NCI-H2107 treated with DMSO at 0.1 percent for 48 hours (cell line): ENCODE data around the gene GSN.

ENCODE experiments used
- DNase-seq: peaks from one replicate; lab custom pipeline; 2025; ENCODE audit not compliant: unreplicated experiment; lab: John Stamatoyannopoulos, UW

GSN gene

GRCh38 chr9:121322737-121323448 lies 54.9 kb downstream of the GSN start:
- DNase-seq, result no peak

GRCh38 chr9:121323449-121324151 lies 55.6 kb downstream of the GSN start:
- no peak for DNase-seq

GRCh38 chr9:121324316-121324715 lies 56.4 kb downstream of the GSN start:
- DNase-seq, result no peak

- DNase-seq, result no peak
Measured at GRCh38 chr9:121324755-121325154, 56.8 kb downstream of the GSN start.

GRCh38 chr9:121325387-121325786 lies 57.4 kb downstream of the GSN start:
- no peak for DNase-seq

GRCh38 chr9:121326130-121326838 lies 58.3 kb downstream of the GSN start:
- peak; percentile 68 for DNase-seq

- DNase-seq, result no peak
Measured at GRCh38 chr9:121326901-121327613, 59.1 kb downstream of the GSN start.

- no peak for DNase-seq
Measured at GRCh38 chr9:121328476-121328875, 60.5 kb downstream of the GSN start.

- no peak for DNase-seq
Measured at GRCh38 chr9:121328876-121329681, 61.1 kb downstream of the GSN start.

GRCh38 chr9:121331549-121331948 lies 63.6 kb downstream of the GSN start:
- no peak for DNase-seq

GRCh38 chr9:121331992-121332685 lies 64.2 kb downstream of the GSN start:
- no peak for DNase-seq

GRCh38 chr9:121333950-121334773 lies 66.2 kb downstream of the GSN start:
- no peak for DNase-seq

GRCh38 chr9:121336665-121337064 lies 68.7 kb downstream of the GSN start:
- no peak for DNase-seq

- DNase-seq, result no peak
Measured at GRCh38 chr9:121339437-121339836, 71.5 kb downstream of the GSN start.

GRCh38 chr9:121340676-121341392 lies 72.9 kb downstream of the GSN start:
- DNase-seq, result no peak

- DNase-seq, result peak; percentile 95
Measured at GRCh38 chr9:121344184-121344583, 76.2 kb downstream of the GSN start.

GRCh38 chr9:121345070-121345469 lies 77.1 kb downstream of the GSN start:
- DNase-seq, result peak; percentile 86

- DNase-seq, result no peak
Measured at GRCh38 chr9:121348221-121348620, 80.3 kb downstream of the GSN start.
